ENCODE data around the gene PYCR2.
A peak's percentile ranks its signal among the peaks of the same experiment; 100 is the strongest.

Gene PYCR2

GRCh38 chr1:225918280-225918679 lies 5.8 kb downstream of the PYCR2 start:
- Histone ChIP-seq H3K36me3 (ENCODE audit: insufficient read depth, low read length) (peaks cover 19% of the 10 kb centered on the region), H3K4me1 (ENCODE audit: insufficient read depth, low read length) (peaks cover 6% of the 10 kb centered on the region; the same call in 1 of the 2 replicates), H3K9me3 (ENCODE audit: control insufficient read depth, insufficient read depth, low read length) (no peaks in the 10 kb centered on the region), H3K9ac (ENCODE audit: low read depth, low read length) (no peak overlapping the region)

GRCh38 chr1:225917536-225917935 lies 6.5 kb downstream of the PYCR2 start:
- peaks cover 19% of the 10 kb centered on the region for H3K36me3 ChIP-seq (ENCODE audit: insufficient read depth, low read length)
- peaks cover 2% of the 10 kb centered on the region; the same call in 1 of the 2 replicates for H3K4me1 ChIP-seq (ENCODE audit: insufficient read depth, low read length)
- H3K9ac ChIP-seq (ENCODE audit: low read depth, low read length) = no peak overlapping the region
- no peaks in the 10 kb centered on the region for H3K9me3 ChIP-seq (ENCODE audit: control insufficient read depth, insufficient read depth, low read length)

- Histone ChIP-seq H3K9me3 (ENCODE audit: control insufficient read depth, insufficient read depth, low read length) (no peaks in the 10 kb centered on the region), H3K36me3 (ENCODE audit: insufficient read depth, low read length) (peaks cover 17% of the 10 kb centered on the region), H3K4me1 (ENCODE audit: insufficient read depth, low read length) (no peaks in the 10 kb centered on the region), H3K9ac (ENCODE audit: low read depth, low read length) (no peak overlapping the region)
Measured at GRCh38 chr1:225917101-225917500, 6.9 kb downstream of the PYCR2 start.

GRCh38 chr1:225915538-225915991 lies 8.5 kb downstream of the PYCR2 start:
- no peaks in the 10 kb centered on the region for H3K9me3 ChIP-seq (ENCODE audit: control insufficient read depth, insufficient read depth, low read length)
- no peak overlapping the region for H3K9ac ChIP-seq (ENCODE audit: low read depth, low read length)
- peaks cover 6% of the 10 kb centered on the region for H3K36me3 ChIP-seq (ENCODE audit: insufficient read depth, low read length)
- H3K4me1 ChIP-seq (ENCODE audit: insufficient read depth, low read length) = 0 out of 2 replicates have a peak, but pooled peaks cover 2% of the 10 kb centered on the region

- no peak overlapping the region for H3K9ac ChIP-seq (ENCODE audit: low read depth, low read length)
- H3K9me3 ChIP-seq (ENCODE audit: control insufficient read depth, insufficient read depth, low read length) = no peaks in the 10 kb centered on the region
- H3K4me1 ChIP-seq (ENCODE audit: insufficient read depth, low read length) = 0 out of 2 replicates have a peak, but pooled peaks cover 2% of the 10 kb centered on the region
- H3K36me3 ChIP-seq (ENCODE audit: insufficient read depth, low read length) = peaks cover 6% of the 10 kb centered on the region
Measured at GRCh38 chr1:225914947-225915346, 9.1 kb downstream of the PYCR2 start.

GRCh38 chr1:225914391-225914790 lies 9.7 kb downstream of the PYCR2 start:
- 0 out of 2 replicates have a peak, but pooled peaks cover 2% of the 10 kb centered on the region for H3K4me1 ChIP-seq (ENCODE audit: insufficient read depth, low read length)
- H3K36me3 ChIP-seq (ENCODE audit: insufficient read depth, low read length) = peaks cover 2% of the 10 kb centered on the region
- no peaks in the 10 kb centered on the region for H3K9me3 ChIP-seq (ENCODE audit: control insufficient read depth, insufficient read depth, low read length)
- no peak overlapping the region for H3K9ac ChIP-seq (ENCODE audit: low read depth, low read length)

- Histone ChIP-seq H3K9me3 (ENCODE audit: control insufficient read depth, insufficient read depth, low read length) (no peaks in the 10 kb centered on the region), H3K36me3 (ENCODE audit: insufficient read depth, low read length) (no peaks in the 10 kb centered on the region), H3K9ac (ENCODE audit: low read depth, low read length) (peak overlapping the region; percentile 32; the same call in 1 of the 2 replicates), H3K4me1 (ENCODE audit: insufficient read depth, low read length) (peaks cover 10% of the 10 kb centered on the region)
Measured at GRCh38 chr1:225911191-225912130, 12.6 kb downstream of the PYCR2 start.

- Histone ChIP-seq H3K36me3 (ENCODE audit: insufficient read depth, low read length) (no peaks in the 10 kb centered on the region), H3K9me3 (ENCODE audit: control insufficient read depth, insufficient read depth, low read length) (no peaks in the 10 kb centered on the region), H3K4me1 (ENCODE audit: insufficient read depth, low read length) (peaks cover 10% of the 10 kb centered on the region), H3K9ac (ENCODE audit: low read depth, low read length) (no peak overlapping the region)
Measured at GRCh38 chr1:225909477-225909876, 14.6 kb downstream of the PYCR2 start.

GRCh38 chr1:225908773-225909172 lies 15.3 kb downstream of the PYCR2 start:
- Histone ChIP-seq H3K9ac (ENCODE audit: low read depth, low read length) (no peak overlapping the region), H3K4me1 (ENCODE audit: insufficient read depth, low read length) (peaks cover 10% of the 10 kb centered on the region), H3K9me3 (ENCODE audit: control insufficient read depth, insufficient read depth, low read length) (no peaks in the 10 kb centered on the region), H3K36me3 (ENCODE audit: insufficient read depth, low read length) (no peaks in the 10 kb centered on the region)

GRCh38 chr1:225908013-225908640 lies 15.9 kb downstream of the PYCR2 start:
- Histone ChIP-seq H3K4me1 (ENCODE audit: insufficient read depth, low read length) (peaks cover 10% of the 10 kb centered on the region), H3K9me3 (ENCODE audit: control insufficient read depth, insufficient read depth, low read length) (no peaks in the 10 kb centered on the region), H3K36me3 (ENCODE audit: insufficient read depth, low read length) (no peaks in the 10 kb centered on the region), H3K9ac (ENCODE audit: low read depth, low read length) (no peak overlapping the region)

GRCh38 chr1:225907341-225907740 lies 16.7 kb downstream of the PYCR2 start:
- H3K4me1 ChIP-seq (ENCODE audit: insufficient read depth, low read length) = peaks cover 10% of the 10 kb centered on the region
- no peak overlapping the region for H3K9ac ChIP-seq (ENCODE audit: low read depth, low read length)
- H3K36me3 ChIP-seq (ENCODE audit: insufficient read depth, low read length) = no peaks in the 10 kb centered on the region
- no peaks in the 10 kb centered on the region for H3K9me3 ChIP-seq (ENCODE audit: control insufficient read depth, insufficient read depth, low read length)

GRCh38 chr1:225906467-225906866 lies 17.6 kb downstream of the PYCR2 start:
- no peaks in the 10 kb centered on the region for H3K36me3 ChIP-seq (ENCODE audit: insufficient read depth, low read length)

GRCh38 chr1:225903623-225904022 lies 20.4 kb downstream of the PYCR2 start:
- Histone ChIP-seq H3K9ac (ENCODE audit: low read depth, low read length) (no peak overlapping the region), H3K4me1 (ENCODE audit: insufficient read depth, low read length) (peaks cover 14% of the 10 kb centered on the region), H3K36me3 (ENCODE audit: insufficient read depth, low read length) (no peaks in the 10 kb centered on the region), H3K9me3 (ENCODE audit: control insufficient read depth, insufficient read depth, low read length) (no peaks in the 10 kb centered on the region)

More at GRCh38 chr1:225906467-225906866, 17.6 kb downstream of the PYCR2 start:
- Histone ChIP-seq H3K9me3 (ENCODE audit: control insufficient read depth, insufficient read depth, low read length) (no peaks in the 10 kb centered on the region), H3K9ac (ENCODE audit: low read depth, low read length) (no peak overlapping the region), H3K4me1 (ENCODE audit: insufficient read depth, low read length) (peaks cover 10% of the 10 kb centered on the region)

- no peaks in the 10 kb centered on the region for H3K9me3 ChIP-seq (ENCODE audit: control insufficient read depth, insufficient read depth, low read length)
- H3K9ac ChIP-seq (ENCODE audit: low read depth, low read length) = no peak overlapping the region
- H3K4me1 ChIP-seq (ENCODE audit: insufficient read depth, low read length) = peaks cover 32% of the 10 kb centered on the region
- H3K36me3 ChIP-seq (ENCODE audit: insufficient read depth, low read length) = no peaks in the 10 kb centered on the region
Measured at GRCh38 chr1:225899044-225899925, 24.8 kb downstream of the PYCR2 start.
